GM12872 (cell line): Measurements from ENCODE around the gene TAS2R60.

Experiments used
- CTCF ChIP-seq: IDR thresholded peaks from 3 replicates; pipeline ENCODE4 v1.5.1; 2011; ENCODE audit warnings: low read depth, mild to moderate bottlenecking, low read length, moderate library complexity; ENCODE audit not compliant: insufficient read depth

Gene TAS2R60

GRCh38 chr7:143458263-143458662 lies 15.0 kb downstream of the TAS2R60 start:
- TF ChIP-seq CTCF, result no peak

- no peak for TF ChIP-seq CTCF
These were observed 15.4 kb downstream of the TAS2R60 start for GRCh38 chr7:143458681-143459080.

GRCh38 chr7:143459359-143459758 lies 16.1 kb downstream of the TAS2R60 start:
- no peak for TF ChIP-seq CTCF

- TF ChIP-seq CTCF, result no peak
These were observed 17.2 kb downstream of the TAS2R60 start for GRCh38 chr7:143460271-143460979.

GRCh38 chr7:143462045-143462444 lies 18.8 kb downstream of the TAS2R60 start:
- no peak for TF ChIP-seq CTCF

GRCh38 chr7:143463556-143463955 lies 20.3 kb downstream of the TAS2R60 start:
- no peak for TF ChIP-seq CTCF

GRCh38 chr7:143463957-143464356 lies 20.7 kb downstream of the TAS2R60 start:
- TF ChIP-seq CTCF, result no peak
